ENCODE results near the gene TMPRSS2. TPM values are rescaled to one million over a fixed set of nuclear protein-coding genes. Genes with fewer than 3 reads are reported as not detected.

The TMPRSS2 gene
- total RNA-seq, 6 experiments from 2014 or later, result not detected

GRCh38 chr21:41520560-41521442, 12.8 kb upstream of the TMPRSS2 start:
- Mint-ChIP-seq H3K4me3 (no peak overlapping the region), H3K4me1 (ENCODE audit: low read depth) (no peaks in the 10 kb centered on the region), H3K27me3 (ENCODE audit: insufficient read depth) (peaks cover 3% of the 10 kb centered on the region), H3K27ac (no peak overlapping the region), H3K9me3 (no peaks in the 10 kb centered on the region), H3K36me3 (ENCODE audit: low read depth) (no peaks in the 10 kb centered on the region)
- no peak for DNase-seq
- no peak for TF ChIP-seq CTCF (IDR thresholded peaks at IDR 0.05)

GRCh38 chr21:41519806-41520559, 12.0 kb upstream of the TMPRSS2 start:
- H3K36me3 Mint-ChIP-seq (ENCODE audit: low read depth), result no peaks in the 10 kb centered on the region
- no peak for DNase-seq
- peaks cover 3% of the 10 kb centered on the region for H3K27me3 Mint-ChIP-seq (ENCODE audit: insufficient read depth)
- TF ChIP-seq CTCF (IDR thresholded peaks at IDR 0.05), result no peak
- no peak overlapping the region for H3K27ac Mint-ChIP-seq
- no peaks in the 10 kb centered on the region for H3K4me1 Mint-ChIP-seq (ENCODE audit: low read depth)
- no peak overlapping the region for H3K4me3 Mint-ChIP-seq
- H3K9me3 Mint-ChIP-seq, result no peaks in the 10 kb centered on the region

GRCh38 chr21:41518757-41519156, 10.8 kb upstream of the TMPRSS2 start:
- Mint-ChIP-seq H3K36me3 (ENCODE audit: low read depth) (no peaks in the 10 kb centered on the region), H3K4me3 (no peak overlapping the region), H3K9me3 (no peaks in the 10 kb centered on the region), H3K4me1 (ENCODE audit: low read depth) (no peaks in the 10 kb centered on the region), H3K27me3 (ENCODE audit: insufficient read depth) (peaks cover 3% of the 10 kb centered on the region), H3K27ac (no peak overlapping the region)
- TF ChIP-seq CTCF (IDR thresholded peaks at IDR 0.05), result no peak
- no peak for DNase-seq

- H3K4me1 Mint-ChIP-seq (ENCODE audit: low read depth), result no peaks in the 10 kb centered on the region
- H3K36me3 Mint-ChIP-seq (ENCODE audit: low read depth), result no peaks in the 10 kb centered on the region
- no peak for DNase-seq
- H3K27me3 Mint-ChIP-seq (ENCODE audit: insufficient read depth), result peaks cover 22% of the 10 kb centered on the region
- no peak for TF ChIP-seq CTCF (IDR thresholded peaks at IDR 0.05)
- H3K9me3 Mint-ChIP-seq, result no peaks in the 10 kb centered on the region
- H3K4me3 Mint-ChIP-seq, result no peak overlapping the region
- no peak overlapping the region for H3K27ac Mint-ChIP-seq
These were observed 3.9 kb upstream of the TMPRSS2 start for GRCh38 chr21:41511858-41512257.

GRCh38 chr21:41510500-41510899, 2.5 kb upstream of the TMPRSS2 start:
- no peak for DNase-seq
- Mint-ChIP-seq H3K9me3 (no peaks in the 10 kb centered on the region), H3K4me1 (ENCODE audit: low read depth) (no peaks in the 10 kb centered on the region), H3K36me3 (ENCODE audit: low read depth) (no peaks in the 10 kb centered on the region), H3K27me3 (ENCODE audit: insufficient read depth) (peaks cover 35% of the 10 kb centered on the region), H3K4me3 (no peak overlapping the region), H3K27ac (no peak overlapping the region)
- no peak for TF ChIP-seq CTCF (IDR thresholded peaks at IDR 0.05)

Measured in HFFc6 (cell line).